Measurements from ENCODE around the gene SLC66A1.

DNA sequence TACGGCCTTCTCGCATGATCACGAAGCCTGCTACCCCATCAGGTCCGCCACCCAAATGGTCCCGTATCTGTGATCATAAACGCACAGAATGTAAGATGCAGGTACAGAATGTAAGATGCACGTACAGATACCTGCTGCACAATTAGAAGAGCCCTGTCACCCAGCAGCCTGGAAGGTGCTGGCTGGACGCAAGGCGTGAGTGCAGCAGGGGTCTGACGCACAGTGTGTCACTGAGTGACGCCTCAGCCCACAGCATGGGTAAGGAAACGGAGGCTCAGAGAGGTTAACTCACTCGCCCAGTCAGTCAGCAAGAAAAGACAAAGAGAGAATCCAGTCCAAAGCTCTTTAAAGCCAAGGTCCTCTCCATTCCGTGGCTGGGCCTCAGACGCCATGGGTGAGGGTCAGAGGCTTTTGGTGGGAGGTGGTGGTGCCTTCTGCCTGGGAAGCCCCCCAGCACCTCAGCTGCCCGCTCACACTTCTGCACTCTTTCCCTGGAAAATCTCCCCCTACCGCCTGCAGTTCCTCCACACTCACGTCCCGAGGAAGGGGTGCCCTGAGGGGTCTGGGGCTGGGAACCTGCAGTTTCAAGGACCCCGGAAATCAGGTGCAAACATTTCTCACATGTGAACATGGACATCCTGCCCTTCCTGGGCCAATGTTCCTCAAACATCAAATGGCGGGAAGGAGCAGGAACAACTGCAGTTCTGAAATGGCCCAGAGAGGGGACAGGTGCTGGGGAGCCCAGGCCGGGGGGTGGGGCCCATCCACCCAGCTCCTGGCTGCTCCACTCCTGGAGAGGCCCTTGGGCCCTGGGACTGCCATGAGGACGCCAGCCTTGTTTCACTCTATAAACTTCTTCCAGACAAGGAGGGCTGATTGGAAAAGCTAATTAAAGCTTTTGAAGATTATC lies 59.4 kb downstream of the SLC66A1 start:
- no peak for TF ChIP-seq POLR2A (IDR thresholded peaks at IDR 0.05; ENCODE audit: extremely low read depth, insufficient read length)
- TF ChIP-seq, protein P1, sequence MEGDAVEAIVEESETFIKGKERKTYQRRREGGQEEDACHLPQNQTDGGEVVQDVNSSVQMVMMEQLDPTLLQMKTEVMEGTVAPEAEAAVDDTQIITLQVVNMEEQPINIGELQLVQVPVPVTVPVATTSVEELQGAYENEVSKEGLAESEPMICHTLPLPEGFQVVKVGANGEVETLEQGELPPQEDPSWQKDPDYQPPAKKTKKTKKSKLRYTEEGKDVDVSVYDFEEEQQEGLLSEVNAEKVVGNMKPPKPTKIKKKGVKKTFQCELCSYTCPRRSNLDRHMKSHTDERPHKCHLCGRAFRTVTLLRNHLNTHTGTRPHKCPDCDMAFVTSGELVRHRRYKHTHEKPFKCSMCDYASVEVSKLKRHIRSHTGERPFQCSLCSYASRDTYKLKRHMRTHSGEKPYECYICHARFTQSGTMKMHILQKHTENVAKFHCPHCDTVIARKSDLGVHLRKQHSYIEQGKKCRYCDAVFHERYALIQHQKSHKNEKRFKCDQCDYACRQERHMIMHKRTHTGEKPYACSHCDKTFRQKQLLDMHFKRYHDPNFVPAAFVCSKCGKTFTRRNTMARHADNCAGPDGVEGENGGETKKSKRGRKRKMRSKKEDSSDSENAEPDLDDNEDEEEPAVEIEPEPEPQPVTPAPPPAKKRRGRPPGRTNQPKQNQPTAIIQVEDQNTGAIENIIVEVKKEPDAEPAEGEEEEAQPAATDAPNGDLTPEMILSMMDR (IDR thresholded peaks at IDR 0.05; ENCODE audit: low read depth, low read length) = no peak

All from NB4 (cell line).